IPS-NIHi7 (cell line): ENCODE measurements around the gene ACSS1.

Experiments
- DNase-seq: peaks from one replicate; pipeline ENCODE4 v3.0.0; 2012; ENCODE audit warnings: mixed read lengths; ENCODE audit errors: extremely low spot score

Gene ACSS1

DNA sequence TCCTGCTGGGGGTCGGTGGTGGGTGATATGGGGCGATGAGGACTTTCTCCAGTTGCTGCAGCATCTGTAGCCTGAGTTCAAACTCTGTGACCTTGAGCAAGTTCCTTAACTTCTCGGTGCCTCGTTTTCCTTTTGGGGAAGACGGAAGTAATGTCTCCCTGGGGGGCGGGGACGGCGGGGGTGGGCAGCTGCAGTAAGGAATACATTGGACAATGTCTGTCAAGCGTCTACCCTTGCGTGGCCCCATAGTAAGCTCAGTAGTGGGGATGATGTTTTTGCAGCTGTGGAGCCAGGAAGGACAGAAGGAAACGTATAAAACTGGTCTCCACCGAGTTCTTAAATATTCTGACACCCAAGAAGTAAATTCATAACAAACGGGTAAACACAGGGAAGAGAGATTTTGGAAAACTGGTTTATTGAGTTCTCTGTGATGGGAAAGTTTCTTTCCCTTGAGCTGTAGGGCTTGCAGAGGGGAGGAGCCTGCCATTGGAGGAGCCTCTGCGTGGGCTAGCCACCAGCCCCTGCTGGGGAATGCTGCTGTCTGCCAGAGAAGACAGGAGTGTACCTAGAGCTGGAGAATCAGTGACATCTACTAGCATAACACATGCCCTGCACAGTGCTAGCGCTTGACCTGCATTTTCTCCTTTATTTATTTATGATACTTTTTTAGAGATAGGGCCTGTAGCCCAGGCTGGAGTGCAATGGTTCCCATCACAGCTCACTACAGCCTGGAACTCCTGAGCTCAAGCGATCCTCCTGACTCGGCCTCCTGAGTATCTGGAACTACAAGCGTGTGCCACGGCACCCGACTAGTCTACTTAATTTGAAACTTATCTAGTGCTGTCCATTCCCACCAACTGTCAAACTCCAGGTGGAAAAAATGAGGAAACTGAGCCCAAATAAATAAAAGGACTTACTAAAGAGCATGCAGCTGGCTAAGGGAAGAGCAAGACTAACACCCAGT lies 1.2 kb upstream of the ACSS1 start:
- DNase-seq, result peak; percentile 56

GRCh38 chr20:25057234-25058050 lies 497 bp downstream of the ACSS1 start:
- peak; percentile 56 for DNase-seq

- no peak for DNase-seq
Measured at GRCh38 chr20:25056690-25057233, 1.2 kb downstream of the ACSS1 start.

DNA sequence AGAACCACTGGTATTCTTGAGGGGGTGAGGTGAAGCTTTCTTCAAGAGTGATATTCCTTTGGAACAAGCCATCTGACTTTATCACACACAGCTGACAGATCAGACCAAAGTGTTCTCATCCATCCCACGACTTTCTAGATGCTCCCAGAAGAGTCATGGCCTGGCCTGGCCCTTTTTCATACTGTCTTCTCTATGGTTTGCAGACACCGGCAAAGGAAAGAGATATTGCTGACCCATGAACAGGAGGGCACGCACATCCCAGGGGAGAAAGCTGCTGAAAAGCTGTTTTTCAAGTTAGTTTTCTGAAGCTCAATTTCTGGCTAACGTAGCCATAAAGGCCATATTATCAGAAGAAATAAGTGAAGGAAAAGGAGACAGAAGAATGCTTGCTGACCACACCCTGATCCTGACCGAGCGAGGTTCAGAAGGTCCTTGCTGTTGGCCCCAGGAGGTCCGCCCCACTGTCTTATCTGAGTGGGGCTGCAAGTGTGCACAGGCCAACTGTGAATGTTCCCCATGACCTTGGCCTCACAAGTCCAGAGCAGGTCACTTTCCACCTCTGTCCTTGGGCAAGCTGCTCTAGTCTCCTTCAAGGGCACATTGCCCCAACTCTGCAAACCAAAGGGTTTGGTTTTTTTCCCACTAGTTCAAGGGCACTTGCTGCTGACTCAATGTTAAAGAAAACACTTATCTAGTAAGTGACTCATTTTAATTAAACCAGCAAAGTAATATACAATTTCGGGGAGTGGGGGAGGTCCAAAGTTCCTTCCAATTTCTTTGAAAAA lies 2.0 kb downstream of the ACSS1 start:
- DNase-seq, result no peak

DNA sequence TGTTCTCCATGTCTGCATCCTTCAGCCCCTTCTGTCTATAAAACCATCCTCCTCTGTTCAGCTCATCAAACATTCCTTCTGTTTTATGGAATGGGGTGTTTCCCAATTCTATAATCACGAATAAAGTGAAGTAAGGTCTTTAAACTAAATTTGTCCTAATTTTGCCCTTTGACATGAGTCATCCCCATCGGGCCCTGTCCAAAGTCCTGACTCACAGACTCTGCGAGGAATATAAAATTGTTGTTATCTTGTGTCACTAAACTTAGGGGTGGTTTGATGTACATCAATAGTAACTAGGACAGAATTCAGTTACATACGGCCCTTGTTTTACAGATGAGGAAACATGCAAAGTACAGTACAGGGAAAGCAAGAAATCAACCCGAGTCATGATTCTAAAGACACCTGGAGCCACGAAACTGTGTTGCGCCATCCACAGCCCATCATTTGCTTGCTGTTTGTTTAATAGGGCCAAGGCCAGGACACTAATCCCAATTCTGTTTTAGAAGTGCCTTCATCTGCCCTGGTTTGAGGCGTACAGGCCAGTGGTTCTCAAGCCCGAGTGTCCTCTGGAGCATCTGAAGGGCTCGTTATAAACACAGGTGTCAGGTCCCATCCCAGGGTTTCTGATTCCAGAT lies 2.8 kb downstream of the ACSS1 start:
- DNase-seq, result no peak

DNA sequence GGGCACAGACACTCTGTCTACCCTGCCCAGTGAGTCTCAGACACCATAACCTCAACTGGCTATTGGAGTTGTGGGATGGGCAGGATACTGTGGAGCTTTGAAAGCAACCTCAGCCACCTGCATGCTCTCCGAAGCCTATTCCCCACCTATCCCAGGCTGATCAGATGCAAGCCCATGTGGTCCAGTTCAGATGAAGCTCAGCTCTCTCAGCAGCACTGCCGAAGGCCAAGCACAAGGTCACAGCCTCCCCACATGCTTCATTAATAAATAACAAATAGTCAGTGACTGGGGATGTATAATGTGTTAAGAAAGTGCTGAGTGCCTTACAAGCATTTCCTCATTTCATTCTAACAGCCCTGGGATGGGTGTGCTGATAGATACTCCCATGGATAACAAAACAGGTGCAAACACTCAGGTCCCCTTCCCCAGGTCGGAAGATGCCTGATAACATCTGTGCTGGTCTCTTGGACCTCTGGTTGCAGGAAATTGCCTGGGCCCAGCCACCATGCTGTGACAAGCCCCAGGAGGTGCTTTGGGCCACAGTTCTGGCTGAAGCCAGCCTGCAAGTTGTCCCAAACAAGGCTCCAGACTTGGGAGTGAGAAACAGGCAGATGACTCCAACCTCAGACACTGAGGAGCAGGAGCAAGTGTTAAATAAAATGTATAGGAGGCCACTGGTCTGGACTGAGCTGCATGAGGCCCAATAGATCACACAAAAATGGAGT lies 3.7 kb downstream of the ACSS1 start:
- no peak for DNase-seq

GRCh38 chr20:25053255-25054031 lies 4.5 kb downstream of the ACSS1 start:
- no peak for DNase-seq

DNA sequence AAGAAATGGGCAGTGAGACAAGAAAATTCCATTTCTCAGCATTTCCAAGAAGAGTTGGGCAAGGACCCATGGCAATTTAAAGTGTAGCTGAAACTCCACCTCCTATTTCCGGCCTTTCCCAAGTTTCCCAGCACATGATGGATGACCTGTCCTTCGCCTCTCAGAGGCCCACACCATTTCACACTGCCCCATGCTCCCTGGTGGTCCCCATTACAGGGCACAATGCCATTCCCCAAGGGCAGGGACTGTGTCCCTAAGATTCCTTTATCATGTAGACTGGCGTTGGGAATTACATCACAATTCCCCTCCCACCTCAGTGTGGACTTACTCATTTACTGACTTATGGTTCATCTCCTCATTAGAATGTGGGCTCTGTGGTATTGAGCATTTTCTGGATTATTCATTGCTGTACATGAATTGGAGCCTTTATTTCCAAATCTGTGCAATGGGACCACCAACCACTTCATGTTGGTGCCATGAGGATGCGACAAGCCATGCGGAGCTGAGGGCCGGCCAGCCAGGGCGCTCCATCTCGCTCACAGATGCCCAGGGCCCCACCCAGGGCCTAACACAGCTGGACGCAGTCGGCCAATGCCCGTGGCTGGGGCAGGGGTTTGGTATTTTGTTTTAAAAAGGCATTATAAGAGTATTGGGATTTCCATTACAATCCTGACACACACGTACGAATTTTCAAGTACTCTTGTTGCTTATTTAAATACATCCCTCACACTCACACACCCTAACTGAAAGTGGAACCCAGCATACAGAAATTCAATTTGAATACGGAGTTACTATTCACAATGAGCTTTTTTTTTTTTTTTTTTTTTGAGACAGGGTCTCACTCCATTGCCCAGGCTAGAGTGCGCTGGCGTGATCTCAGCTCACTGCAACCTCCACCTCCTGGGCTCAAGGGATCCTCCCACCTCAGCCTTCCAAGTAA lies 5.4 kb downstream of the ACSS1 start:
- DNase-seq, result no peak

- no peak for DNase-seq
Measured at GRCh38 chr20:25051386-25052155, 6.4 kb downstream of the ACSS1 start.

DNA sequence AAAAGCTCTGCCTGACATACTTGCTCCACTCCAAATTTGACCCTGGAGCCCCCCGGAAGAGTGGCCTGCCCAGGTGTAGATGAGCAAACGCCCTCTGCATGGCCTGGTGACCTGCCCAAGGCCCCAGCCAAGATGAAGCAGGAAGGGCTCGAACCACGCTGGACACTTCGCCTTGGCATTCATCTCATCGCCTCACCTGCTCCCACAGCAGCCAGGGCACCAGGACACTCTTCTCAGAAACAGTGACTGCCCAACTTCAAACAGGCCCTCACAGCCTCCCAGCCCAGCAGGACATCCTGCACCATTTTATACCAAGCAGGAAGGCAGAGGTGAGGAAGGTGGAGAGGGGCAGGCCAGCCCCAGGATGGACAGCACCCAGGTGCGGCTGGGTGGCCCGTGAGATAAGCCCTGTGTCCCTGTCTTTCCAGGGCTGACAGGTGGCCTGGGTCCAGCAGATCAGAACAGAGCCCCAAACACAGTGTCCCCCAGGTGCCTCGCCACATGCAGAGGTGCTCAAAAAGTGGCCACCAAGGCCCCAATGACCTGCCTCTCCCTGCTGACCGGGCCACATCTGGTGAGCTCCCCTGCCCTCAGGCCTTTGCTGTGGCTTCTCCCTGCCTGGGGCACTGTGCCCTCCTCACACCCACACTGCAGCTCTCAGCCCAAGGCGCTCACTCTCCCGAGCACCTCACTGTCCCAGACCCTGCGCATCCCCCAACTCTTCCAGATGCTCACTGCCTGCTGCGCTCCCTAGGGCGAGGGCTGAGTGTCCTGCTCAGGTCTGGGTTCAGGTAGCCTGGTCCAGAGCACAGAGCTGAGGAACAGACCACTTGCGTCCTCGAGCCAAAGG lies 7.2 kb downstream of the ACSS1 start:
- DNase-seq, result no peak

DNA sequence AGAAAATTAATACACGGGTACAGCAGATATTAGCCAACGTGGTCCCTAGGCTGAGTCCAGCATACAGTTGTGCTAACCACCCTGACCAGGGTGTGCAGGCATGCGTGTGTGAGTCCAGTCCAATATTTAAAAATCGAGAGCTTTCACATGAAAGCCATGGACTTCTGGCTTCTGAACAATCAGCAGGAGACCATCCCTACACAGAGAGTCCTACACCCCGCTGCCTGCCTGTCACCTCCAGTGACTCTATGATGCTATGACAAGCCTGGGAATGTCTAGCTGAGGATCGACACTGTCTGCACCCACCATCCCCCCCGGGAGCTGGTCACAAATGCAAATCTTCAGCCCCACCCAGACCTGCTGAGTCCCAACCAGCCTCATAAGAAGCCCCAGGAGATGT lies 7.9 kb downstream of the ACSS1 start:
- no peak for DNase-seq

DNA sequence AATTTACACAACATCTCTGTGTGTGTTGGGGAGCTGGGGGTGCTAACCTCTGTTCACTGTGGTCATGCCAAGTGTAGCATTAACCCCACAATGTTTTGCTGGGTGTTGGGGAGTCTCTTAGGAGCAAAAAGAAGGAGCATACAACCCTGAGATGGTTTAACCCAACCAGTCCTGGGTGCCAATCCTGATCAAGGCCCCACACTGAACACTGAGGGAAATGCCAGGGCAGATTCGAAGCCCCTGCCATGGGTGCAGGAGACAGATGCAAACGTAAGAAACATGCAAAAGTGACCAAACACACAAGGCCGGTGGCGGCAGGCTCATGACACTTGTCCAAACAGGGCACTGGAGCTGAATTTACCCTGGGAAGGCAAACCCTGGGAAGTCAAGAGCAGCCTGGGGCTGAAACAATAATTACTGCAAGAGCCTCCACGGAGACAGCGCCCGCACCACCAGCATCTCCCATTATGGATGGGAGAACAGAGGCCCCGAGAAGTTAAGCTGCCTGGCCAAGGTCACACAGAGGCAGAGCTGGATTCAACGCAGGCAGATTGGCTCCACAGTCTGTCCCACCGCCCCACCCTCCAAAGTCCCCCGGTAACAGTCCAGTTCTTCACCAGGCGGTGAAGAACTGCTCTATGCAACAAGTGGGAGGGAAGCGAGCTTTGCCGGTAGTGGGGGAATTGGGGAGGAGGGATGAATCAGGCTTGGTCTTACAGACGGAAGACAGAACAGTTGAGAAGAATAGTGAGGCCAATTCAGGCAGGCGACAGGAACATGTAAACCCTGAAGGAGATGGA lies 8.5 kb downstream of the ACSS1 start:
- DNase-seq, result no peak

- no peak for DNase-seq
Measured at GRCh38 chr20:25048519-25048952, 9.4 kb downstream of the ACSS1 start.

- no peak for DNase-seq
Measured at GRCh38 chr20:25047766-25048165, 10.2 kb downstream of the ACSS1 start.

DNA sequence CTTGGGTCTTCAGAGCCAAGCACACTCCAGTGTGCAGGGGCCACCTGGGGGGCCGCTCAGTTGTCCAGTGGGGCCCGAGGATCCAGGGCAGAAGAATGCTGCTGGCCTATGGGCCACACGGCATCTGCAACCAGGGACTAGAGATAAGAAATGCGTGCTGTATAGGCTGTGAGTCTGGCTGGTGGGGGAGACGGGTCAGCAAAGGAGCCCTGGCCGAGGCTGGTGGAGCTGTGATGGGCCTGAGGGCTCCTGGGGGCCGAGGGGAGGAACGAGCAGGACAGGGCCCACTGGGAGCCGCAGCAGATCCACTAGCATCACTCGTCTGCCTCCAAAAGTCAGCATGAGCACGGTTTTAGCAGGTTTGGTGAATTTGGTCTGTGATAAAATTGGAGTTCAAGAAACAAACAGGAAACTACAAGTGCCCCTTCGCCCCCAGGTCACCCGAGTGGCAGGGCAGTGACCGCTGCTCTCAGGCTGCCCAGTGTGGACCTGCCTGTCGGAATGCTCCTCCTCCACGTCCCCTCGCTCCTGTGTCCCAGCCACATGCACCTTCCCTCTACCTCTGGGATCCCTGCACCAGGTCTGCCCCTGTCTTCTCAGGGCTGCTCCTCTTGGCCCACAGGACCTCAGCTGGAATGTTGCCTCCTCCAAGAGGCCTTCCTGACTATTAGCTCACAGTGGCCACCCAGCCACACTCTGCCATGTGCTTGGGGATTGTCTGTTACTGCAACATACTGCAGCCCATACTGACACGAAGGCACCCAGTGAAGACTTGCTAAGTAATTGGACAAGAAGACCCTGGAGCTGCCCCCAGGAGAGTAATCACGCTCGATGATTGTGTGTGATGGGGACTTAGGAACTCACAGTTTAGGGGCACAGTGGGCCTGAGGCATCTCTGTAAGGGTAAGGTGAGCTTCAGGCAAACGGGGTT lies 10.9 kb downstream of the ACSS1 start:
- DNase-seq, result no peak
